ENCODE measurements around the gene ZSWIM6. TPM values are rescaled to one million over a fixed set of nuclear protein-coding genes. Genes with fewer than 3 reads are reported as not detected.

ZSWIM6 gene
- total RNA-seq, 4 donors from 2014 or later: 7.8 to 25.5 (median 21.0) TPM

DNA sequence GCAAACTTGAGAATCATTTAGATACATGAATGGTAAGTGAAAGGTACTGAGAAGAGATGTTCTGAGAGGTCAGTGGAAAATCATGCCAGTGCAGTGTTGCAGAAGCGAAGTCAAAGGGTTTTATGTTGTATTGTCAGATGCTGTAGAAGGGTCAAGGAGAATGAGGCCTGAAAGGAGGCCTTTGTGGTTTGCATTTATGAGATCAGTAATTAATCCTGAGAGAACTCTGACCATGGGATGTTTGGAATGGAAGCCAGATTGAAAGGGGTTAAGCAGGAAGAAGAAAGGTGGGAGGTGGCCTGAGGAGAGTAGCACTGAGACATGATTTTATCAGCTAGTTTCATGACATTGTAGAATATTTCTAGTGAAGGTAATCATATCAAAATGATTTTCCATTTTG, 97.8 kb downstream of the ZSWIM6 start:
- in situ Hi-C loops (cut with MboI; ENCODE audit: low pct_ligation_motif_present in 1 of 4, low pct_unique_long_range_greater_than_20kb in 1 of 4, low sequenced_read_pairs in 3 of 4) (no loop called here), intact Hi-C loops (cut with DNase I; ENCODE audit: low total_unique reads) (no loop called here)
- H3K4me1 ChIP-seq: peaks cover 2 to 28% (median 7%) of the 10 kb centered on the region in 4 donors
- H3K36me3 ChIP-seq: no peaks in the 10 kb centered on the region
- H3K4me3 ChIP-seq: no peak overlapping the region
- no peaks in the 10 kb centered on the region for H3K9me3 ChIP-seq
- H3K27ac ChIP-seq: no peak overlapping the region
- TF ChIP-seq EP300 (IDR thresholded peaks at IDR 0.05; ENCODE audit: low read depth) (no peak), POLR2A (IDR thresholded peaks at IDR 0.05) (no peak), POLR2AphosphoS5 (IDR thresholded peaks at IDR 0.05) (no peak)
- TF ChIP-seq, protein P1, sequence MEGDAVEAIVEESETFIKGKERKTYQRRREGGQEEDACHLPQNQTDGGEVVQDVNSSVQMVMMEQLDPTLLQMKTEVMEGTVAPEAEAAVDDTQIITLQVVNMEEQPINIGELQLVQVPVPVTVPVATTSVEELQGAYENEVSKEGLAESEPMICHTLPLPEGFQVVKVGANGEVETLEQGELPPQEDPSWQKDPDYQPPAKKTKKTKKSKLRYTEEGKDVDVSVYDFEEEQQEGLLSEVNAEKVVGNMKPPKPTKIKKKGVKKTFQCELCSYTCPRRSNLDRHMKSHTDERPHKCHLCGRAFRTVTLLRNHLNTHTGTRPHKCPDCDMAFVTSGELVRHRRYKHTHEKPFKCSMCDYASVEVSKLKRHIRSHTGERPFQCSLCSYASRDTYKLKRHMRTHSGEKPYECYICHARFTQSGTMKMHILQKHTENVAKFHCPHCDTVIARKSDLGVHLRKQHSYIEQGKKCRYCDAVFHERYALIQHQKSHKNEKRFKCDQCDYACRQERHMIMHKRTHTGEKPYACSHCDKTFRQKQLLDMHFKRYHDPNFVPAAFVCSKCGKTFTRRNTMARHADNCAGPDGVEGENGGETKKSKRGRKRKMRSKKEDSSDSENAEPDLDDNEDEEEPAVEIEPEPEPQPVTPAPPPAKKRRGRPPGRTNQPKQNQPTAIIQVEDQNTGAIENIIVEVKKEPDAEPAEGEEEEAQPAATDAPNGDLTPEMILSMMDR (IDR thresholded peaks at IDR 0.05): no peak
- no peak for DNase-seq
- 78 to 93% methylated on average over 1 of the region's 1 CpG for whole genome bisulfite sequencing, 2 donors (ENCODE audit: low coverage in 1 of 2)
- H3K27me3 ChIP-seq: no peaks in the 10 kb centered on the region

DNA sequence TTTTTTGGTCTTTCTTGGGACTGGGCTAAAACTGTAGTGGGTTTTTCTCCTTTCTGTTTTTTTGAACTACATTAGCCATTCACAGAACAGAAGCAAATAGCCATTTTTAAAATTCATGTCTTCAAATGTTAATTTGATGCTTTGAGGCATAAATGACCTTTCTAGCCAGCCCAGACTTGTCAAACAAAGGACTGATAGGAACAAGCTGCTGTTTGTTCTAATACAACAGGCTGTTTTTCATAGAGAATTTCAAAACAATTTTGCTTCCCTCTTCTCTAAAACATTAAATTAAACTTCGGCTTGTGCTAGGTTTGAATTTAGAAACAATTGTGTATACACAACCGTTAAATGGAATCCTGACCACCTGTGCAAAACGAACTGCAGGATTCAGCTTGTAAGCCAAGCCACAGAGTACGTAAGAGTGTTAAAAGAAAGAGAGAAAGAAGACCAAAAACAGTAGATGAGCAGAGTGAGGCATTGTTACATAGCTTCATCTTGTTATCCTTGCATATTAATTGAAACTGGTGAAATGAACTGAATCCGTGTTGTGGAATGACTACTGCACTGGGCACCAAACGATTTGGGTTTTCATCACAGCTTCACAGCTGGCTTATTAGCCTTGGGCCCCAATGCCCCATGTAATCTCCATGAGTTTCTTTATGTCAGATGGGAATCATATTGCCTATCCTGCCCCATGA, 100.0 kb downstream of the ZSWIM6 start:
- no peak for TF ChIP-seq POLR2A (IDR thresholded peaks at IDR 0.05)
- TF ChIP-seq POLR2AphosphoS5 (IDR thresholded peaks at IDR 0.05): no peak
- TF ChIP-seq EP300 (IDR thresholded peaks at IDR 0.05; ENCODE audit: low read depth): no peak
- TF ChIP-seq, protein P1 (IDR thresholded peaks at IDR 0.05): no peak
- WGBS, 2 donors (ENCODE audit: low coverage in 1 of 2): 55 to 64% methylated on average over 6 of the region's 6 CpGs
- no peak overlapping the region for H3K4me3 ChIP-seq
- DNase-seq: no peak
- no peaks in the 10 kb centered on the region for H3K9me3 ChIP-seq
- no peaks in the 10 kb centered on the region for H3K36me3 ChIP-seq
- H3K27me3 ChIP-seq: no peaks in the 10 kb centered on the region
- peaks cover 0 to 30% (median 10%) of the 10 kb centered on the region in 4 donors for H3K4me1 ChIP-seq
- in situ Hi-C loops (cut with MboI; ENCODE audit: low pct_ligation_motif_present in 1 of 4, low pct_unique_long_range_greater_than_20kb in 1 of 4, low sequenced_read_pairs in 3 of 4): no loop called here
- peak overlapping the region; percentile 15 to 39 (median 28) for H3K27ac ChIP-seq
- intact Hi-C loops (cut with DNase I; ENCODE audit: low total_unique reads): no loop called here

DNA sequence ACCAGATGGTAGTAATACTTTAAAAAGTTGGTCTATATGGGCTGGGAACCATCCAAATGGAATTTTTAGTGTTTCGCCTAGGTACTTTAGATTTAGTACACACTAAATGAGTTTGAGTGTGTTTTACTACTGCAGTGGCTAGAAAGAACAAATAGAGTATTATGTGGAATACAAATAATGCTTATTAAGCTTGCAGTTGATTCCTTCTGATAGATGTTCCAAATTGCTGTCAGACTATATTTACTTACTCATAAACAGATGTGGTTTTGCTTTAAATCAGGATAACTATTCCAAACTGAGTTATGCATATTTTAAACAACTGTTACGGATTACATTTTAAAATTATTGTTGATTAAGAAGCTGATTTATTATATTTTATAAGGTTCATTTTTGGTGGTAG, 103.3 kb downstream of the ZSWIM6 start:
- Histone ChIP-seq H3K4me3 (no peak overlapping the region), H3K36me3 (no peaks in the 10 kb centered on the region), H3K27me3 (no peaks in the 10 kb centered on the region), H3K27ac (no peak overlapping the region), H3K4me1 (peaks cover 0 to 30% (median 12%) of the 10 kb centered on the region in 4 donors), H3K9me3 (no peaks in the 10 kb centered on the region)
- 71 to 76% methylated on average over 2 of the region's 2 CpGs for WGBS, 2 donors (ENCODE audit: low coverage in 1 of 2)
- intact Hi-C loops (cut with DNase I; ENCODE audit: low total_unique reads): no loop called here
- TF ChIP-seq, protein P1 (IDR thresholded peaks at IDR 0.05): no peak
- TF ChIP-seq POLR2A (IDR thresholded peaks at IDR 0.05) (no peak), POLR2AphosphoS5 (IDR thresholded peaks at IDR 0.05) (no peak), EP300 (IDR thresholded peaks at IDR 0.05; ENCODE audit: low read depth) (no peak)
- in situ Hi-C loops (cut with MboI; ENCODE audit: low pct_ligation_motif_present in 1 of 4, low pct_unique_long_range_greater_than_20kb in 1 of 4, low sequenced_read_pairs in 3 of 4): no loop called here
- DNase-seq: no peak

DNA sequence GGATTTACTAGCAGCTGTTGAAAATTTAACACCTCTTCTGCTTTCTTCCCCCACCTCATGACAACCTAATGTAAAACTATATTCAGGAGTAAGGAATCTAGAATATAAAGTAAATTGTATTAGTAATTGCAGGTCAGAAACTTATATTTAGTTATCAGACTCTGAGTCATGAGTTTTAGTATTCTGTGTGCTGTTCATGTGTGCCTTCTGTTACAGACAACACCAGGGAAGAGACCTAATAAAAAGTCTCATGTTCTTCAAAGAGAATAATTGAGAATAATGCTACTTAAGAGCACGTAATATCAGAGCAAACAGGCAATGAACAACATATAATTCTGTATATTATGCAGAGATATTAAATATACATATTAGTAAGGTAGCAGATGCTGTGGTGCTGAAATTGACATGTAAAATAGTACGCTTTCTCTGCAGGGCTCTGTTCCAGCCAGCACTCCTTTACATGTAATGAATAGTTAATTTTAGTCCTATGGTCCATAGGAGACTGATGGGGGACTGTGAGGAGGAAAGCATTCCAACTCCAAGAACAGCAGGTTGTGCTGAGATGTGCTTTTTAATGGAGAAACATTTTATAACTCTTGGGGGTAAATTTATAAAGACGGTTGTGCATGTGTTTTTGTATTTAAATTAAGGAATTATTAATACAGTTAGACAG, 106.4 kb downstream of the ZSWIM6 start:
- no peak for DNase-seq
- TF ChIP-seq POLR2A (IDR thresholded peaks at IDR 0.05): no peak
- no peak for TF ChIP-seq POLR2AphosphoS5 (IDR thresholded peaks at IDR 0.05)
- TF ChIP-seq, protein P1 (IDR thresholded peaks at IDR 0.05): no peak
- TF ChIP-seq EP300 (IDR thresholded peaks at IDR 0.05; ENCODE audit: low read depth): no peak
- no peaks in the 10 kb centered on the region for H3K36me3 ChIP-seq
- in situ Hi-C loops (cut with MboI; ENCODE audit: low pct_ligation_motif_present in 1 of 4, low pct_unique_long_range_greater_than_20kb in 1 of 4, low sequenced_read_pairs in 3 of 4): no loop called here
- no peak overlapping the region for H3K4me3 ChIP-seq
- H3K27ac ChIP-seq: no peak overlapping the region
- 92 to 94% methylated on average over 2 to 3 of the region's 3 CpGs for WGBS, 2 donors (ENCODE audit: low coverage in 1 of 2)
- H3K9me3 ChIP-seq: peaks cover 12 to 15% of the 10 kb centered on the region in 2 donors
- intact Hi-C loops (cut with DNase I; ENCODE audit: low total_unique reads): no loop called here
- no peaks in the 10 kb centered on the region for H3K27me3 ChIP-seq
- H3K4me1 ChIP-seq: peaks cover 0 to 12% (median 4%) of the 10 kb centered on the region in 4 donors

Measured in transverse colon (tissue), 4 donors.